IMR-90 (cell line): ENCODE data around the gene STAT5A. TPM values are rescaled to one million over a fixed set of nuclear protein-coding genes. Genes with fewer than 3 reads are reported as not detected.

Source experiments
- ATAC-seq: fragments of 200-7000 bp; cut with Tn5 transposase; 2 replicates; pipeline ENCODE4 v1.9.1; 2020; ENCODE audit warnings: low read depth, mild to moderate bottlenecking, moderate library complexity
- BruUV-seq: library from RNA; stranded (reverse); fragments of 400-500 nt; replicated peaks from 2 replicates; lab custom pipeline; 2021; lab: Mats Ljungman, UMichigan
- CTCF ChIA-PET: fragments of 300-600 bp; formaldehyde crosslinking; extraction: SDS; loops from one replicate; lab custom pipeline; 2021; ENCODE audit warnings: antibody characterized with exemption; lab: Yijun Ruan, JAX
- POLR2A ChIA-PET: fragments of 300-600 bp; sonication (Branson Sonifier 250); formaldehyde crosslinking; loops from one replicate; lab custom pipeline; 2022; ENCODE audit warnings: antibody characterized with exemption; ENCODE audit not compliant: unreplicated experiment; lab: Charles Lee
- DNase-seq: peaks from one replicate; pipeline ENCODE4 v3.0.0; 2013
- H2AFZ ChIP-seq: replicated peaks from 2 replicates; pipeline ENCODE3; 2013; ENCODE audit warnings: low read length, mild to moderate bottlenecking; ENCODE audit not compliant: poor library complexity
- H2AK5ac ChIP-seq: 2 replicates; pipeline ENCODE4 v1.6.1; 2013; ENCODE audit warnings: low read depth, low read length, inconsistent platforms
- H2AK9ac ChIP-seq: replicated peaks from 2 replicates; pipeline ENCODE3; 2013; ENCODE audit warnings: mild to moderate bottlenecking, low read depth, low read length, moderate library complexity; ENCODE audit not compliant: poor library complexity
- H2BK120ac ChIP-seq: 2 replicates; pipeline ENCODE4 v1.6.1; 2013; ENCODE audit warnings: low read depth, low read length, inconsistent platforms
- H2BK15ac ChIP-seq: 3 replicates; pipeline ENCODE4 v1.6.1; 2013; ENCODE audit warnings: low read depth, low read length, inconsistent platforms
- H2BK20ac ChIP-seq: 2 replicates; pipeline ENCODE4 v1.6.1; 2013; ENCODE audit warnings: low read depth, mild to moderate bottlenecking, inconsistent platforms, low read length, moderate library complexity
- H2BK5ac ChIP-seq: 2 replicates; pipeline ENCODE4 v1.6.1; 2013; ENCODE audit warnings: mild to moderate bottlenecking, low read depth, low read length, inconsistent platforms; ENCODE audit not compliant: poor library complexity, severe bottlenecking
- H3K14ac ChIP-seq: replicated peaks from 2 replicates; pipeline ENCODE4 v1.6.1; 2013; ENCODE audit warnings: low read depth, low read length, inconsistent platforms
- H3K18ac ChIP-seq: 2 replicates; pipeline ENCODE4 v1.6.1; 2013; ENCODE audit warnings: low read depth, low read length, control low read depth
- H3K23ac ChIP-seq: 2 replicates; pipeline ENCODE4 v1.6.1; 2013; ENCODE audit warnings: low read depth, low read length, inconsistent platforms
- H3K27ac ChIP-seq: 2 replicates; pipeline ENCODE4 v1.5.1; 2013; ENCODE audit warnings: mild to moderate bottlenecking, control low read depth, low read length; ENCODE audit not compliant: insufficient read depth
- H3K27me3 ChIP-seq: 2 replicates; pipeline ENCODE4 v1.6.1; 2013; ENCODE audit warnings: low read length; ENCODE audit not compliant: control insufficient read depth, insufficient read depth
- H3K36me3 ChIP-seq: 2 replicates; pipeline ENCODE4 v1.6.1; 2013; ENCODE audit warnings: low read length, mixed read lengths; ENCODE audit not compliant: control insufficient read depth, insufficient read depth
- H3K4ac ChIP-seq: 2 replicates; pipeline ENCODE4 v1.6.1; 2013; ENCODE audit warnings: low read depth, low read length, inconsistent platforms
- H3K4me1 ChIP-seq: 2 replicates; pipeline ENCODE4 v1.6.1; 2013; ENCODE audit warnings: low read length, mixed read lengths; ENCODE audit not compliant: control insufficient read depth, insufficient read depth
- H3K4me2 ChIP-seq: 2 replicates; pipeline ENCODE4 v1.6.1; 2013; ENCODE audit warnings: low read depth, mild to moderate bottlenecking, control low read depth, low read length, moderate library complexity
- H3K4me3 ChIP-seq: 2 replicates; pipeline ENCODE4 v1.5.1; 2013; ENCODE audit warnings: low read depth, mild to moderate bottlenecking, control low read depth, low read length, moderate library complexity; ENCODE audit not compliant: insufficient read depth
- H3K56ac ChIP-seq: 2 replicates; pipeline ENCODE4 v1.6.1; 2013; ENCODE audit warnings: low read length, inconsistent platforms; ENCODE audit not compliant: insufficient read depth; ENCODE audit errors: extremely low read depth
- H3K79me1 ChIP-seq, 2 experiments: 2 replicates each; pipeline ENCODE4 v1.6.1; 2013; ENCODE audit warnings: low read length in 2 of 2, inconsistent platforms in 1 of 2, low read depth in 1 of 2
- H3K9ac ChIP-seq: 2 replicates; pipeline ENCODE4 v1.6.1; 2013; ENCODE audit warnings: low read depth, low read length, control low read depth
- H3K9me1 ChIP-seq: 2 replicates; pipeline ENCODE4 v1.6.1; 2013; ENCODE audit warnings: low read length, inconsistent platforms; ENCODE audit not compliant: insufficient read depth
- H3K9me3 ChIP-seq: 2 replicates; pipeline ENCODE4 v1.6.1; 2013; ENCODE audit warnings: low read length; ENCODE audit not compliant: control insufficient read depth, insufficient read depth
- H4K20me1 ChIP-seq: 2 replicates; pipeline ENCODE4 v1.6.1; 2013; ENCODE audit warnings: low read length, inconsistent platforms; ENCODE audit not compliant: insufficient read depth
- H4K5ac ChIP-seq: 2 replicates; pipeline ENCODE4 v1.6.1; 2013; ENCODE audit warnings: mild to moderate bottlenecking, low read depth, low read length, control low read depth
- H4K8ac ChIP-seq, 2 experiments: 2 replicates each; pipeline ENCODE4 v1.6.1; 2013; ENCODE audit warnings: low read depth in 2 of 2, low read length in 2 of 2, control low read depth in 1 of 2, inconsistent platforms in 1 of 2
- H4K91ac ChIP-seq: 2 replicates; pipeline ENCODE4 v1.6.1; 2013; ENCODE audit warnings: low read depth, low read length, inconsistent platforms; ENCODE audit not compliant: insufficient read depth
- BHLHE40 ChIP-seq: fragments of 150-350 bp; IDR thresholded peaks from 2 replicates; pipeline ENCODE4 v1.6.1; 2016; ENCODE audit warnings: mild to moderate bottlenecking, low read depth, low read length
- CEBPB ChIP-seq: IDR thresholded peaks from 2 replicates; pipeline ENCODE4 v1.6.1; 2012; ENCODE audit warnings: low read depth, low read length, improper control_type of control experiment
- FOS ChIP-seq: fragments of 150-350 bp; IDR thresholded peaks from 2 replicates; pipeline ENCODE4 v1.6.1; 2016; ENCODE audit warnings: low read depth, low read length
- MAZ ChIP-seq: IDR thresholded peaks from 2 replicates; pipeline ENCODE4 v1.6.1; 2012; ENCODE audit warnings: low read depth, mild to moderate bottlenecking, low read length, improper control_type of control experiment, moderate library complexity, borderline replicate concordance
- NFE2L2 ChIP-seq: fragments of 150-350 bp; IDR thresholded peaks from 2 replicates; pipeline ENCODE4 v1.6.1; 2016; ENCODE audit warnings: low read depth, mild to moderate bottlenecking, low read length
- RAD21 ChIP-seq: IDR thresholded peaks from 2 replicates; pipeline ENCODE4 v1.6.1; 2012; ENCODE audit warnings: low read length, improper control_type of control experiment
- RCOR1 ChIP-seq: IDR thresholded peaks from 2 replicates; pipeline ENCODE4 v1.6.1; 2012; ENCODE audit warnings: mild to moderate bottlenecking, low read length, improper control_type of control experiment; ENCODE audit not compliant: insufficient replicate concordance
- RFX5 ChIP-seq: IDR thresholded peaks from 2 replicates; pipeline ENCODE4 v1.8.0; 2012; ENCODE audit warnings: low read depth, mild to moderate bottlenecking, low read length, moderate library complexity
- USF2 ChIP-seq: fragments of 150-350 bp; IDR thresholded peaks from 2 replicates; pipeline ENCODE4 v1.6.1; 2017; ENCODE audit warnings: mild to moderate bottlenecking, antibody characterized with exemption, low read length, low read depth
- WGBS, 2 experiments: methylation state at CpG; one replicate each; pipeline versions ENCODE4 v1.1.5 to v1.1.7; 2013; ENCODE audit warnings: missing lambda C conversion rate in 2 of 2; ENCODE audit not compliant: insufficient read length in 1 of 2; ENCODE audit errors: extremely low coverage in 2 of 2; 5-methylcytosine and 5-hydroxymethylcytosine counted together
- dilution Hi-C: fragments of 300-500 bp; cut with HindIII; formaldehyde crosslinking; loops from one replicate; pipeline ENCODE4 v1.14.3; 2018; ENCODE audit warnings: low sequenced_read_pairs; ENCODE audit not compliant: unreplicated experiment
- in situ Hi-C: fragments of 300-500 bp; cut with MboI; formaldehyde crosslinking; loops from 3 replicates; pipeline ENCODE4 v1.14.3; 2019; ENCODE audit warnings: low sequenced_read_pairs, inconsistent platforms, mixed read lengths
- intact Hi-C: fragments of 100-400 bp; cut with micrococcal nuclease; formaldehyde crosslinking; loops from 2 replicates; pipeline ENCODE4 v1.10.0; 2022
- polyA plus RNA-seq, 3 experiments: library from polyadenylated mRNA; depleted of rRNA; stranded (reverse); fragments of >200 nt; gene quantifications; 2 replicates each; pipeline ENCODE4 v1.2.3, GENCODE V29; 2012; ENCODE audit warnings: low replicate concordance in 1 of 3
- total RNA-seq: library from RNA; depleted of rRNA; stranded (reverse); fragments of >200 nt; gene quantifications from 2 replicates; pipeline ENCODE4 v1.2.3, GENCODE V29; 2012
- TF ChIP-seq, protein P1 (sequence below): fragments of 150-350 bp; IDR thresholded peaks from 2 replicates; pipeline ENCODE4 v1.6.1; 2016; ENCODE audit warnings: low read depth, mild to moderate bottlenecking, low read length, moderate library complexity, borderline replicate concordance

STAT5A gene
- total and polyA plus RNA-seq, 2 of the 4 experiments (the other 2 are of a cell fraction): 1.3 to 1.4 TPM

GRCh38 chr17:42329025-42329976 lies 41.0 kb downstream of the STAT5A start (continued):
- TF ChIP-seq, protein P1, sequence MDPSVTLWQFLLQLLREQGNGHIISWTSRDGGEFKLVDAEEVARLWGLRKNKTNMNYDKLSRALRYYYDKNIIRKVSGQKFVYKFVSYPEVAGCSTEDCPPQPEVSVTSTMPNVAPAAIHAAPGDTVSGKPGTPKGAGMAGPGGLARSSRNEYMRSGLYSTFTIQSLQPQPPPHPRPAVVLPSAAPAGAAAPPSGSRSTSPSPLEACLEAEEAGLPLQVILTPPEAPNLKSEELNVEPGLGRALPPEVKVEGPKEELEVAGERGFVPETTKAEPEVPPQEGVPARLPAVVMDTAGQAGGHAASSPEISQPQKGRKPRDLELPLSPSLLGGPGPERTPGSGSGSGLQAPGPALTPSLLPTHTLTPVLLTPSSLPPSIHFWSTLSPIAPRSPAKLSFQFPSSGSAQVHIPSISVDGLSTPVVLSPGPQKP: no peak
- TF ChIP-seq NFE2L2: no peak

GRCh38 chr17:42333053-42333452 lies 44.8 kb downstream of the STAT5A start:
- no CpG with 5 or more reads among the region's 1 CpG for WGBS, 2 experiments
- H2BK5ac ChIP-seq: no peak overlapping the region
- H3K36me3 ChIP-seq: peaks cover 60% of the 10 kb centered on the region
- no peak for DNase-seq
- no TSS peak for BruUV-seq
- H3K9me3 ChIP-seq: no peaks in the 10 kb centered on the region
- intact Hi-C loops (no loop called here), in situ Hi-C loops (no loop called here), dilution Hi-C loops (no loop called here)
- no peaks in the 10 kb centered on the region for H3K27me3 ChIP-seq
- H4K8ac ChIP-seq: no peak overlapping the region
- H2AK9ac ChIP-seq: no peak overlapping the region
- H3K9ac ChIP-seq: no peak overlapping the region
- no peak overlapping the region for H3K14ac ChIP-seq
- TF ChIP-seq RAD21 (no peak), CEBPB (no peak), MAZ (no peak), RCOR1 (no peak), RFX5 (no peak), FOS (no peak), BHLHE40 (no peak), USF2 (no peak)
- TF ChIP-seq, protein P1: no peak
- H3K4me1 ChIP-seq: peaks cover 6% of the 10 kb centered on the region; the same call in 1 of the 2 replicates
- no peak overlapping the region for H4K5ac ChIP-seq
- no peak overlapping the region for H2BK20ac ChIP-seq
- no peak overlapping the region for H3K18ac ChIP-seq
- no peaks in the 10 kb centered on the region for H3K9me1 ChIP-seq
- H2AK5ac ChIP-seq: no peak overlapping the region
- ATAC-seq: no peak
- no peak overlapping the region for H4K91ac ChIP-seq
- H3K4me3 ChIP-seq: no peak overlapping the region
- peaks cover 4% of the 10 kb centered on the region; the same call in 1 of the 2 replicates for H4K20me1 ChIP-seq
- H2AFZ ChIP-seq: no peak overlapping the region
- H3K27ac ChIP-seq: no peak overlapping the region
- no peak overlapping the region for H2BK120ac ChIP-seq
- no peak overlapping the region for H3K23ac ChIP-seq
- ChIA-PET POLR2A (no interaction called here), CTCF (no interaction called here)
- H3K79me1 ChIP-seq: peaks cover 11 to 26% of the 10 kb centered on the region in 2 experiments
- H3K56ac ChIP-seq: no peak overlapping the region
- H2BK15ac ChIP-seq: no peak overlapping the region
- H3K4me2 ChIP-seq: no peak overlapping the region
- H3K4ac ChIP-seq: no peak overlapping the region
